GM12801 (cell line): ENCODE data around the gene ZC3H12C.

Source experiments
- TF ChIP-seq, protein P1 (sequence below): IDR thresholded peaks from one replicate; pipeline ENCODE4 v1.5.1; 2011; ENCODE audit warnings: control low read depth; ENCODE audit not compliant: insufficient read length; ENCODE audit errors: extremely low read depth

The ZC3H12C gene

DNA sequence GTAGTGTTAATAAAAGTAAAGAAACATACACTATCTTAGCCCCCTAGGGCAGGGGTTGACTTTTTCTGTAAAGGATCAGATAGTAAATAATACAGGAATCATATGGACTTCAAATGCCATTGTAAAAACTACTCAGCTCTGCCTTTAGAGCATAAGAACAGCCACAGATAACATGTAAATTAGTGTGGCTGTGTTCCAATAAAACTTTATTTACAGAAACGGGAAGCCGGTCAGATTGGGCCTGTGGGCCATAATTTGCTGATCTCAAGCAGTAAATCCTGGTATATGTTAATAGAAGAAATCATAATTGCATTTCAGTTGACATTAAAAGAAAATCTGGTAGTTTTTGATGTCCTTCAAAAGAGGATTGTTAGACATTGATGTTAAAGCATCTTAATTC is 76.5 kb downstream of the ZC3H12C start:
- TF ChIP-seq, protein P1, sequence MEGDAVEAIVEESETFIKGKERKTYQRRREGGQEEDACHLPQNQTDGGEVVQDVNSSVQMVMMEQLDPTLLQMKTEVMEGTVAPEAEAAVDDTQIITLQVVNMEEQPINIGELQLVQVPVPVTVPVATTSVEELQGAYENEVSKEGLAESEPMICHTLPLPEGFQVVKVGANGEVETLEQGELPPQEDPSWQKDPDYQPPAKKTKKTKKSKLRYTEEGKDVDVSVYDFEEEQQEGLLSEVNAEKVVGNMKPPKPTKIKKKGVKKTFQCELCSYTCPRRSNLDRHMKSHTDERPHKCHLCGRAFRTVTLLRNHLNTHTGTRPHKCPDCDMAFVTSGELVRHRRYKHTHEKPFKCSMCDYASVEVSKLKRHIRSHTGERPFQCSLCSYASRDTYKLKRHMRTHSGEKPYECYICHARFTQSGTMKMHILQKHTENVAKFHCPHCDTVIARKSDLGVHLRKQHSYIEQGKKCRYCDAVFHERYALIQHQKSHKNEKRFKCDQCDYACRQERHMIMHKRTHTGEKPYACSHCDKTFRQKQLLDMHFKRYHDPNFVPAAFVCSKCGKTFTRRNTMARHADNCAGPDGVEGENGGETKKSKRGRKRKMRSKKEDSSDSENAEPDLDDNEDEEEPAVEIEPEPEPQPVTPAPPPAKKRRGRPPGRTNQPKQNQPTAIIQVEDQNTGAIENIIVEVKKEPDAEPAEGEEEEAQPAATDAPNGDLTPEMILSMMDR, result no peak

GRCh38 chr11:110172468-110173065 is 79.4 kb downstream of the ZC3H12C start:
- TF ChIP-seq, protein P1, result no peak

GRCh38 chr11:110173811-110174644 is 80.8 kb downstream of the ZC3H12C start:
- TF ChIP-seq, protein P1, result peak; percentile 26

DNA sequence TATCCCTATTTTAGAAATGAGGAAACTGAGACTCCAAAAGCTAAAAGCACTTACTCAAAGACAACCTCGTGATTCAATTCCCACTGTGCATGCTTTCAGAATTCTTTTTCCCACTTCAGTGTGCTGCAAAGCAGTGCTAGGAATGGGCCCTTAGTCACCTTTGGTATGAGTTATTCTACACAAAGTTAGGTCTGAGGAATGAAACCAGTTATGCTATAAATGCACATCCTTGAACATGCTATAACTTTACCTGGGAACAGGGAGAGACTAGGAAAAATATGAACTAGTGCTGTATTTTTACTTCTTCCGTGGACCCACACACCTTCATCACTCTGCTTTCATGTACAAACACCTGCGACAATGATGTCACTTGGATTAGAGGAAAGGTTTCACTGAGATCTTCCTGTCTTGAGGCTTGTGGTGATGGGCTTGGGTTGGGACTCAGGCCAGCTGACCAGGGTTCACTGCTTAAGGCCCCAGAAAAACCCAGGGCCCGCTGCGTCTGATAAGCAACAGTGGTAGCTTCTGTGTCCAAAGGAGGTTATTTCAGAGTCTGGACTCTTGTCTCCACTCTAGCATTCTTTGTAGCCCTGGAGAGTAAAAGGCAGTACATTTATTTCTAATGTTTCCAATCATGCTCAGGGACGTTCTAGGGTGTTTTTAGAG is 81.6 kb downstream of the ZC3H12C start:
- TF ChIP-seq, protein P1, result no peak

GRCh38 chr11:110176366-110177085 is 83.3 kb downstream of the ZC3H12C start:
- TF ChIP-seq, protein P1, result no peak

- TF ChIP-seq, protein P1, result no peak
These were observed 83.9 kb downstream of the ZC3H12C start for GRCh38 chr11:110177086-110177456.

DNA sequence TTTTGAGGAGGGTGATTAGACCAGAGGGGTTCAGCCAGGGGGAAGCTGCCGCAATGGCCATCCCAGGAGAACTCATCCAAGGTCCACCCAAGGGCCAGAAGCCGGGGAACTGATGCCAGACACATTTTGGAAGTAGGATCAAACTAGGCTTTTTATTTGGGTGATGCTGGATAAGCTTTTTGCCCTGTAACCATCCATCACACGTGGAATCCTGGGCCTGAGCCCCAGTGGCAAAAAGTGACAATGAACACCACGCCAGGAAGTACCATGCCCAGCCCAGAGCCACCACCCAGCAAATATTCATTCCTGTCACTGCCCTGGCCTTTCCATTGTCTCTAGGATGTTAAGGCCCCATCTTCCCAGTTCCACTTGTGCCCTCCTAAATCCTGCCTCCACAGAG is 85.9 kb downstream of the ZC3H12C start:
- TF ChIP-seq, protein P1, result no peak
